GM18951 (cell line): ENCODE results near the gene FBXW11.

Experiments used
- POLR2A ChIP-seq: IDR thresholded peaks from 4 replicates; pipeline ENCODE4 v1.6.1; 2011; ENCODE audit warnings: mild to moderate bottlenecking; ENCODE audit not compliant: insufficient read length, insufficient read depth; ENCODE audit errors: extremely low read depth
- in situ Hi-C: fragments of 300-500 bp; cut with MboI; formaldehyde crosslinking; loops from one replicate; pipeline ENCODE4 v1.12.0; 2022; ENCODE audit warnings: low sequenced_read_pairs, mixed read lengths, inconsistent platforms; ENCODE audit not compliant: unreplicated experiment

FBXW11 gene

DNA sequence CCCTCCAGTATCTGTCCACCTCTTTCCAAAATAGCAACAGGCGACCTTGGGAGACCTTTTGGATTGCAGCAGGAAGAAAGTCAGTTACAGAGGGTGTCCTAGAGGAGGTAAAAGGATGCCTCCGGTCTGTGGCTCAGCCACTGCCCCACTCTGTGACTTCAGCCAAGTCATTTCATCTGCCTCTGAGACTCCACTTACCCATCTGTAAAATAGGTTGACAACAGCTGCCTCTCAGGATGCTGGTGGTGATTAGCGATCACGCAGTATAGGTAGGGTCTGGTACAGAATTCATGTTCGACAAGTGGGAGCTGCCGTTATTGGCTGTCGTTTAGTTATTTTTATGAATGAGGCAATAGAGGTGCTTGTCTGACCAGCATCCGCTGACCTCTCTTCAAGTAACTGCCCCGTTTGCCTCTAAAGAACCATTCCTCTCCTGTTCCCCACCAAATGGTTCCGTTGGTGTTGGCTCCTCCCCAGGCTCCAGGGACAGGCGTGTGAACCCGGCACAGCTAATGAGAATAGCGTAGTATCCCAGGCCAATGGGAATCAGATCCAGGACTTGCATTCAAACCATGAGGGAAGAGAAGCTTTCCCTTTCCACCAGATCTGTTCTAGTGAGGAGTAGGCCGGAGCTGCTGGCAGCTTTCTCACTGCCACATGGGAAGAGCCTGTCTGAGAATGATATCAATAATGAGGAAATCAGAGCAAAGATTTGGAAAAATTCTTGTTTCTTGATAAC is 156.7 kb downstream of the FBXW11 start:
- TF ChIP-seq POLR2A, result no peak
- in situ Hi-C loops, result no loop called here

DNA sequence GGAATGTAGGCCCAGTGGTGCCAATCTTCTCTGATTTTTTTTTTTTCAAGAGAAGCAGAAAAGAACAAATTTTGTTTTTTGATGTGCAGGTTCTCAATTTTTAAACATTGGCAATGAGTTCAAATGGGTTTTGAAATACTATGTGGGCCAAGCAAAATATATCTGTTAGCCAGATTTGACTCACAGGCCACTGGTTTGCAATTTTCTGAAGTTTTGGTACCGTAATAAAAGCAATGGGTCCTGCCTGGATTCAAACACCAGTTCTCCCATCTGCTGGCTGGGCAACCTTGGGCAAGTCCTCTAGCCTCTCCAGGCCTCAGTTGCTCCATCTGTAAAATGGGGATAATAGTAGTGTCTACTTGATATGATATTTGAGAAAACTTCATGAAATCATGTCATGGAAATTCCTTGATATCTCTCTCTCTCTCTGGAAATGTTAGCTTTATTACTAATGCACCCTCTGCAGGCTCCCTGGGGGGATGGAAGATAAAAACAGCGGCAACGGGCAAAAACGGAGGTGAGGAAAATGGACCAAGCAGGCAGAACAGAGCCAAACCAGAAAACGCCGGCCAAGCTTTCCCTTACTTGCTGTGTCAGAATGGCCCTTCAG is 157.4 kb downstream of the FBXW11 start:
- TF ChIP-seq POLR2A, result no peak
- in situ Hi-C loops, result no loop called here

DNA sequence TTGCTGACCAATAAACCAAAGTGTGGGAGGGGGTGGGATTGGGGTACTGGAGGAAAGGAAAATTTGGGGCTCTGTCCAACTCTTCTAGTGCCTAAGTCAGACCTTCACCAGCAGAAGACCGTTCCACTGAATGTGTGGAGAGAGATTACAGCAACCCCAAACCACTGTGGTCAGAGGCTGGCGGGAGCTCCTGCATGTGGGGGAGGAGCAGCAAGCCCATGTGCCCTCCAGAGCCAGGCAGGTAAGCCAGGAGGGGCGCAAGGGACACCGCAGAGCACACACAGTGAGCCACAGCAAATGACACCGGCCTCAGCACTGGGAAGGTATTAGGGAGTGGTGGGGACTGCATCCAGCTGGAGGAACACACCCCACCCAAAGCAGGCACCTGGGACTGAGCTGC is 158.0 kb downstream of the FBXW11 start:
- in situ Hi-C loops, result no loop called here
- TF ChIP-seq POLR2A, result no peak

DNA sequence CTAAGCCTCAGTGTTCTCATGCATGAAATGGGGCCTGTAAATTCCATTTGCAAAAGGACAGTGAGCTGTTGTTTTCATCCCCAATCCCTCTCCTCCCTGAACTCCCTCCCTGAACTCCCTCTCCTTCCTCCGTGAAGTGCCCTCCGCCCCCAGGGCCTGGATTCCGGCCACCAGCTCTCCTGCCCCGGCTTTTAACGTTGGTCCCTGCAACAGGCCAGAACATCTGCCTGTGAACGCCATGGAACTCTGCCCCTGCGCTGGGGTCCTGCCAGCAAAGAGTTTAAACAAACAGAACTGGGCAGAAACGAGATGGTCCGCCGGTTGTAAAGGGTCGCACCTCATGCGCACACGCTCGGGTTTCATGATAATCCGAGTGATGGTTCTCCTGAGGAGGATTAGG is 158.4 kb downstream of the FBXW11 start:
- no peak for TF ChIP-seq POLR2A
- in situ Hi-C loops, result no loop called here

DNA sequence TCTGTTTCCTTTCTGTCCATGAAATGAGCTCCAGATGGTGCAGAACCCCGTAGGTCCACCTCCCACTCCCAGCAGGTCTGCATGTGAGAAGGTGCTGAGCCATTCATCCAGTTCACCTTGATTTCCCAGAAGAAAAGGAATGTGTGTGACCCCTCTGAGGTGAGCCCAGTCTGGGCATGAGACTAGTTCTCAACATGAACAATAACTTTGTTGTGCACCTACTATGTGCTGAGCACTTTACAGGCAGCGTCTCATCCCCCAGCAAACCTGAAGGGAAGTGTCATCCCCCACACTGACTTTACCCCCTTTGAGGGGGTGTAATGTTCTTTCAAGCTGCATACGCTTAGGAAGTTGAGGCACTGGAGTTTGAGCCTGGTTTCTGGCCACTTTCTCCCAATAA is 159.4 kb downstream of the FBXW11 start:
- in situ Hi-C loops, result no loop called here
- no peak for TF ChIP-seq POLR2A

DNA sequence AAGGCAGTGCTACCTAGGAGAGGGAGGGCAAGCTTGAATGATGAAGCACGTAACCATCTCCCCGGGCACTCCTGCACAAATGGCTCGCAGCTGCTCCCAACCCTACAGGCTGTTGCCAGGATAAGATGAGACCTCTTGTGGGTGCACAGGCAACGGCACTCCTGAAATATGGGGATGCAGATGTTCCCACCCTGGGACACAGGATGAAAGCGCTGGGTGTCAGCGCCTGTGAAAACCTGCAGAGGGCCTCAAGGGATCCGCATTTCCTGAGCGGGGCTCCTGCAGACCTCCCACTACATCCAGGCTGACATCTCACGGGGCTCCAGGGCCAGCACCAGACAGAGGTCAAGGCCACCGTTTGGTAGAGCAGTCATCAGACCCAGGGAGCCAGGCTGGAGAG is 160.1 kb downstream of the FBXW11 start:
- no peak for TF ChIP-seq POLR2A
- in situ Hi-C loops, result no loop called here

DNA sequence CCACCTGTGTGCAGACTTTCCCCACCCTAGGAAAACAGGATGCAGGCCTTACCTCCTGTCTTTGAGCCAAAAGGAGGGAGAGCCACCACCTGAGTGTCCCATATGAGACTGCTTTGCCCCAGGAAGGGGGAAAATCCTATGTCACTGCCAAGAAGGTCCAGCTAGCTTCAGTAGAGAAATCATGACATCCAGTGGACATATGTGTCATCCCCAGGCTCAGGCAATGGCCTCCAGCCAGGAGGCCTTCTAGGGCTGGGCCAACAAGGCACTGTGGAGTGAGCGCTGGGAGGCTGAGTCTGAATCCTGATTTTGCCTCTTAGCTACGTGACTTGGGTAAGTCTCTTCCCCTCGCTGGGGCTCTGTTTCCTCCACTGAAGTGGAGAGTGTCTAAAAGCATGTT is 160.6 kb downstream of the FBXW11 start:
- no peak for TF ChIP-seq POLR2A
- in situ Hi-C loops, result no loop called here

DNA sequence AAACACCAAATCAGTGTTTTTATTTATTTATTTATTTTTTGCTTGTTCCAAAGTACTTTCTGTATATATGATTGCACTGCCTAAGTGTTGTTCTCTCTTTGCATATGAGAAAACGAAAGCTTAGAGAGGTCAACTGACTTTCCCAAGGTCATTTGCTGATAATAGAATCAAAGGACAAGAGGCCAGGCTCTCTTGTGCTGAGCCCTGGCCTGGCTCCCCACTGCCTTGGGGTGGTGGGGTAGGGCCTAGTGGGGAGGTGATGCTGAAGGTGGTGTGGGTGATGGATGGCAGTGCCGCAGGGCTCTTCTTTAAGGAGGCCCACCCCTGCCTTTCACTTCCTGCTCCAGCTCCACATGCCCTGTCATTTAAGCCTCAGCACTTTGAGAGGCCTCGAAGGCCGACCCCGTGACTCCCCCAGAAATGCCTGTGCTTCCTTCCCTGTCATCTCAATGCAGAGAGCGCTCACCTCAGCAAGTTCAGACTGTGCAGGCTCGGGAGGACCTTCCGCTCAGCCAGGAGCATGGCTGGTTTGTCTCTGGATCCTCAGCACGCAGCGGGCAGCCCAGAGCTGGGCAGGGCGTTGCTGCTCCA is 161.3 kb downstream of the FBXW11 start:
- in situ Hi-C loops, result no loop called here
- no peak for TF ChIP-seq POLR2A

DNA sequence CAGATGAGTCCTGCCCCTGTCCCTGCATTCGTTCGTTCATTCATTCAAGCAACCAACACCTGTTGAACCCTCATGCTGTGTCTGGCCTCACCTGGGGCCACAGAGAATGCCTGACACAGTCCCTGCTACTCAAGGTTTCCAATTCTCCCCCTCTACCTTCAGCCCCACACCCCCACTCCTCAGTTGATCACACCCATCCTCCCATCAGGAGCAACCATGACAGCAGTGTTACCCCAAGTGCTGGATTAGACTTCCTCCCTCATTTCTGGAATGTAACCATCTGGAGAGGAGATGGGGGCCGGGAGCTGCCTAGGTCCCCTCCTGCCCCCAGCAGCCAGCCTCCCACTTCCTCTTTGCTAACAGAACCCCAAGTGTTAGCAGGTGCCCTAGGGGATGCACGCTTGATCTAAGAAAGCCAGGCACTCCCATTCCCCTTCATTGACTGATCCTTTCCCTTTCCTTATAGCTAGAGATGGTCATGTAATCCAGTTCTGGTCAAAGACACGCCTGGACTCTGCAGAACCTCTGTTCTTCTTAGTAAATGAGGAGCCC is 163.6 kb downstream of the FBXW11 start:
- TF ChIP-seq POLR2A, result no peak

DNA sequence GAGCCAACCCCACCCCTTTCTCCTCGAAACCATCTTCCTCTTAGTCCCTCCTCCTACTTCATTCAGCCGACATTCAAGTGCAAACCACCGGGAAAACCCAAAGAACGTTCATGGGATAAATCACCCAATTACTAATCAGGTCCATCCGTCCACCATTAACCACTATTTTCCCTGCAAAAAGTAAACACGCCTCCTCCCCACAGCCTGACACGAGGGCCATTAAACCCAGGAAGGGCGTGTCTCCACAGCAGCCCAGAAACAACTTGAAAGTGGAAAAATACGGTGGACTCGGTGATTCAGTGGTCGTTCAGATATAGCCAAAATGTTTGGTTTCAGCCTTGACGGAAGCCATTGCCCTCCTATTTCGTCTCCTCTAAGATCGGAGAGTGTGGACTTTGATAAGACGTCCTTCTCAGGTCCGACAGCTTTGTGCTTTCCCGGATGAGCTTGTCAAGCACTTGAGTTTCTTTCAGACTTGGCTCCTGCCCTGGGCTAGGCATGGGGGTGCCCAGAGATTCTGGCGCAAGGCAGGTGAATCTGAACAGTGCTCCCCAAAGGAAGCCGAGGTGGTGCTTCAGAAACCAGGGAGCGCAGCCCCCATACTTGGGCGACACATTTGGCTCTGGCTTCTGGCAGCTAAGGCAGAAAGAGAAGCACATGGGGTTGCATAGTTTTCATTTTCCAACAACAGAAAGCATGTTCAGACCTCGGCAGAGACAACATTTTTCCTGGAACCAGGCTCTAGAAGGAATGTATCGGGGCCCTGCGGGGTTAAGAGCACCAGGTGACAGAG is 164.3 kb downstream of the FBXW11 start:
- no peak for TF ChIP-seq POLR2A
- in situ Hi-C loops, result no loop called here

More for the DNA sequence above, 163.6 kb downstream of the FBXW11 start:
- in situ Hi-C loops, result no loop called here

DNA sequence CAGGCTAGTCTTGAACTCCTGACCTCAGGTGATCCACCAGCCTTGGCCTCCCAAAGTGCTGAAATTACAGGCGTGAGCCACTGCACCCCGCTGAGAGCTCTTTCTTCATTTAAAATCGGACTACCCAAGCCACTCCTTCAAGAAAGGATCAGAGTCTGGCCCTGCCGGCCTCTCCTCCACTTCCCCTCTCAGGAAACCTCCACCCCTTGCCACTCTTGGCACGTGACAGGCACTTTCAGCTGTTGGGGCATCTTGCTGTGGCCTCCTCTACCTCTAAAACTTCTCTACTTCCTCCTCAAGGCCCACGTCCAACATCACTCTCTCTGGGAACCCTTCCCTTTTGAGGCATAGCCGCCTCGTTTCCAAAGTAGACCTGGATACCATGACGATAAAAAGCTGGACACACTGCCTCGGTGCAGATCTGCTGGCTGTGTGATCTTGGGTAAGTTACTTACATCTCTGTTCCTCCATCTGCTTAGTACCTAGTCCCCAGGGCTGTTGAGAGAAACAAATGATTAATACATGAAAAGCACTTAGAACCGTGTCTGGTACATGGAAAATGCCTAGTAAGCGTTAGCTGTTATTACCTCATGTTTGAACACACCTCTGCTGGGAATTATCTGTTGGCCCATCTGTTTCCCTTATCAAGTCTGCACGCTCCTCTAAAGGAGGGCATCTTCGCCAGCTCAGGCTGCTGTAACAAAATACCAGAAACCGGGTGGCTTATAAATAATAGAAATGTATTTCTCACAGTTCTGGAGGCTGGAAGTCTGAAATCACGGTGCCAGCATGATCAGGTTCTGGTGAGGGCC is 165.5 kb downstream of the FBXW11 start:
- in situ Hi-C loops, result no loop called here
- no peak for TF ChIP-seq POLR2A

DNA sequence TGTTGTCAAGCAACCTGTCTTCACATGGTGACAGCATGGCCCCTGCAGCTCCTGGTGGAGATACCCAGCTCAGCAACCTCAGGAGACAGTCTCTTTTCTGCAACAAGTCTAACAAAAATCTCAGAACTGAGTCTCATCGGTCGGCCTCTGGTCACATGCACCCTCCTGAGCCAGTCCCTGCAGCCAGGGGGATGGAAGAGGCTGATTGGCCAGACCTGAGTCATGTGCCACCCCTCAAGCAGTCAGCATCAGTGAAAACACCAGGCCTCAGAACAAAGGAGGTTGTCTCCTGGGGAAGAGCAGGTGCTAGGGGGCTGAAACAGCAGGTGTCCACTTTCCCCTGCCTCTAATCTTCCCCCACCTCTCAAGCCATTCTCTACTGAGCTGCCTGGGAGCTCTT is 166.4 kb downstream of the FBXW11 start:
- in situ Hi-C loops, result no loop called here
- no peak for TF ChIP-seq POLR2A
